ENCODE results near the gene FIG4. TPM values are rescaled to one million over a fixed set of nuclear protein-coding genes. Genes with fewer than 3 reads are reported as not detected.

The FIG4 gene
- total RNA-seq, 1 experiment from 2014 or later: 23.1 TPM

DNA sequence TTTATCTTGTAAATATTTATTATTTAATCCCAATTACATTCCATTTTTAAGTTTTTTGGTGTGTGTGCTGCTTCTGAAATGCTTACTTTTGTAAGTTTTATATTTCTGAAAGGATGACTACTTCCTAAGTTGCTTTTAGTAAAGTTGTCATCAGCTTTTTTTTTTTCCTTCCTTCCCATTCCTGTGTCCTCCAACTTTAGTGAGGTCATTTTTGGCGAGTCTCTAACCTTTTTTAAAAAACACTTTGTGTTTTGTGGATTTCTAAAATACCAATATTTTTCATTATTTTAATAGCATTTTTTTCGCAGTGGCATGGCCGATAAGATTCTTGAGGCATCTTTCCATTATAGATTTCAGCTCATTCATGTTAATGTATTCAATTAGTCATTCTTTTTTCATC, 30.9 kb downstream of the FIG4 start:
- H3K4me1 Mint-ChIP-seq: peaks cover 5 to 12% of the 10 kb centered on the region in 2 experiments; a peak in 2 of 4 replicates
- Histone ChIP-seq H3K79me2 (ENCODE audit: insufficient read depth, low read length) (no peaks in the 10 kb centered on the region), H3K4ac (ENCODE audit: low read depth, low read length) (no peak overlapping the region), H4K20me1 (ENCODE audit: control insufficient read depth, insufficient read depth, insufficient read length) (no peaks in the 10 kb centered on the region), H2BK20ac (ENCODE audit: low read depth, low read length, poor library complexity, severe bottlenecking) (no peak overlapping the region), H4K5ac (ENCODE audit: insufficient read length, low read depth, low read length) (no peak overlapping the region), H3T11ph (ENCODE audit: low read length) (no peak overlapping the region), H2AFZ (ENCODE audit: low read length) (no peak overlapping the region), H3K56ac (ENCODE audit: insufficient read length, low read depth, low read length) (no peak overlapping the region), H3K18ac (ENCODE audit: insufficient read length, low read depth, low read length) (no peak overlapping the region), H3K9ac (ENCODE audit: extremely low read depth, insufficient read length, low read length) (no peak overlapping the region), H4K91ac (ENCODE audit: insufficient read length, low read depth, low read length) (no peak overlapping the region), H2BK12ac (ENCODE audit: insufficient read length, low read depth, low read length) (no peak overlapping the region), H3K27me3 (ENCODE audit: insufficient read depth, low read length) (no peaks in the 10 kb centered on the region), H3K9me3 (ENCODE audit: control insufficient read depth, low read depth, low read length) (no peaks in the 10 kb centered on the region), H3K23ac (ENCODE audit: insufficient read length, low read depth, low read length) (no peak overlapping the region), H3K14ac (ENCODE audit: insufficient read depth, low read length) (no peak overlapping the region), H4K8ac (replicated peaks; ENCODE audit: insufficient read length, low read depth, low read length) (no peak overlapping the region), H3K4me2 (ENCODE audit: insufficient read depth, insufficient read length, low read length) (no peak overlapping the region), H3K4me1 (ENCODE audit: insufficient read depth, low read length) (no peaks in the 10 kb centered on the region), H2AK5ac (ENCODE audit: insufficient read length, low read length) (no peak overlapping the region), H3K23me2 (ENCODE audit: insufficient read length, low read depth, low read length, poor library complexity, severe bottlenecking) (no peaks in the 10 kb centered on the region), H3K27ac (ENCODE audit: insufficient read length, low read depth, low read length) (no peak overlapping the region), H2BK120ac (ENCODE audit: low read depth, low read length, poor library complexity, severe bottlenecking) (no peak overlapping the region), H2BK15ac (ENCODE audit: low read depth, low read length) (no peak overlapping the region), H3K79me1 (ENCODE audit: insufficient read depth, low read depth, low read length, poor library complexity, severe bottlenecking) (no peaks in the 10 kb centered on the region), H2BK5ac (ENCODE audit: insufficient read length, low read length) (no peak overlapping the region)
- peaks cover 3 to 9% of the 10 kb centered on the region in 2 experiments for H3K9me3 Mint-ChIP-seq
- H3K4me3 Mint-ChIP-seq: no peak overlapping the region
- H3K27me3 Mint-ChIP-seq (ENCODE audit: low read depth): no peaks in the 10 kb centered on the region
- peaks cover 11 to 32% (median 31%) of the 10 kb centered on the region in 3 experiments for H3K36me3 Mint-ChIP-seq (ENCODE audit: insufficient read depth in 1 of 3, low read depth in 3 of 3)
- no CpG with 5 or more reads among the region's 3 CpGs for WGBS (ENCODE audit: extremely low coverage, insufficient read length, low lambda C conversion rate)
- TF ChIP-seq, protein P1, sequence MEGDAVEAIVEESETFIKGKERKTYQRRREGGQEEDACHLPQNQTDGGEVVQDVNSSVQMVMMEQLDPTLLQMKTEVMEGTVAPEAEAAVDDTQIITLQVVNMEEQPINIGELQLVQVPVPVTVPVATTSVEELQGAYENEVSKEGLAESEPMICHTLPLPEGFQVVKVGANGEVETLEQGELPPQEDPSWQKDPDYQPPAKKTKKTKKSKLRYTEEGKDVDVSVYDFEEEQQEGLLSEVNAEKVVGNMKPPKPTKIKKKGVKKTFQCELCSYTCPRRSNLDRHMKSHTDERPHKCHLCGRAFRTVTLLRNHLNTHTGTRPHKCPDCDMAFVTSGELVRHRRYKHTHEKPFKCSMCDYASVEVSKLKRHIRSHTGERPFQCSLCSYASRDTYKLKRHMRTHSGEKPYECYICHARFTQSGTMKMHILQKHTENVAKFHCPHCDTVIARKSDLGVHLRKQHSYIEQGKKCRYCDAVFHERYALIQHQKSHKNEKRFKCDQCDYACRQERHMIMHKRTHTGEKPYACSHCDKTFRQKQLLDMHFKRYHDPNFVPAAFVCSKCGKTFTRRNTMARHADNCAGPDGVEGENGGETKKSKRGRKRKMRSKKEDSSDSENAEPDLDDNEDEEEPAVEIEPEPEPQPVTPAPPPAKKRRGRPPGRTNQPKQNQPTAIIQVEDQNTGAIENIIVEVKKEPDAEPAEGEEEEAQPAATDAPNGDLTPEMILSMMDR (conservative IDR thresholded peaks at IDR 0.05): no peak
- DNase-seq: no peak
- no peak overlapping the region for H3K27ac Mint-ChIP-seq
